Mammary epithelial cell (primary cell): ENCODE measurements around the gene DSCAM.

Source experiments
- EZH2 ChIP-seq: IDR thresholded peaks from 2 replicates; pipeline ENCODE4 v1.6.1; 2012; ENCODE audit warnings: low read length, inconsistent platforms, borderline replicate concordance
- TF ChIP-seq, protein P1 (sequence below), 2 donors: IDR thresholded peaks in 1 of 2; conservative IDR thresholded peaks in 1 of 2; 2 replicates each; pipeline ENCODE4 v1.5.1; 2011 to 2012; ENCODE audit warnings: inconsistent platforms in 2 of 2, low read length in 2 of 2, mild to moderate bottlenecking in 2 of 2, control low read depth in 1 of 2, low read depth in 1 of 2; ENCODE audit not compliant: insufficient read depth in 1 of 2; ENCODE audit errors: extremely low read depth in 1 of 2

DNA sequence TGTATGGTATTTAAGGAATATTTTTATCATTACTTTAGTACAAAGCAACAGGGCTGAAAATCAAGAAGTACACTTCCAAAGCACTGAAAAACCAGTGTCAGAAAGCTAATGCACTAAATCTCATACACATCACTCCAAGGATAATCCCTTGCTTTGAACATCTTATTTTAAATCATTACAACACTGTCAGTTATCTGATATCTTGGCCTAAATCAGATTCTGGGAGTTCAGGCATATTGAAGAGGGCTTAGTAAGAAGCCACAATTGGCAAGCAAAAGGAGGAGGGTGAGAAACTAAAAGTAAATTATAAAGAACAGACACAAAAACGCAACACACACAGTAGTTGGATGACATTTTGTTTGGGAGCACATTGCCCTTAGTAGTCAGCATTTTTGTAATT, 531.3 kb downstream of the DSCAM start:
- TF ChIP-seq, protein P1, sequence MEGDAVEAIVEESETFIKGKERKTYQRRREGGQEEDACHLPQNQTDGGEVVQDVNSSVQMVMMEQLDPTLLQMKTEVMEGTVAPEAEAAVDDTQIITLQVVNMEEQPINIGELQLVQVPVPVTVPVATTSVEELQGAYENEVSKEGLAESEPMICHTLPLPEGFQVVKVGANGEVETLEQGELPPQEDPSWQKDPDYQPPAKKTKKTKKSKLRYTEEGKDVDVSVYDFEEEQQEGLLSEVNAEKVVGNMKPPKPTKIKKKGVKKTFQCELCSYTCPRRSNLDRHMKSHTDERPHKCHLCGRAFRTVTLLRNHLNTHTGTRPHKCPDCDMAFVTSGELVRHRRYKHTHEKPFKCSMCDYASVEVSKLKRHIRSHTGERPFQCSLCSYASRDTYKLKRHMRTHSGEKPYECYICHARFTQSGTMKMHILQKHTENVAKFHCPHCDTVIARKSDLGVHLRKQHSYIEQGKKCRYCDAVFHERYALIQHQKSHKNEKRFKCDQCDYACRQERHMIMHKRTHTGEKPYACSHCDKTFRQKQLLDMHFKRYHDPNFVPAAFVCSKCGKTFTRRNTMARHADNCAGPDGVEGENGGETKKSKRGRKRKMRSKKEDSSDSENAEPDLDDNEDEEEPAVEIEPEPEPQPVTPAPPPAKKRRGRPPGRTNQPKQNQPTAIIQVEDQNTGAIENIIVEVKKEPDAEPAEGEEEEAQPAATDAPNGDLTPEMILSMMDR (conservative IDR thresholded peaks at IDR 0.05 in 1 of 2, IDR thresholded peaks at IDR 0.05 in 1 of 2; ENCODE audit: extremely low read depth in 1 of 2, insufficient read depth in 1 of 2, low read depth in 1 of 2, low read length in 2 of 2): no peak
- TF ChIP-seq EZH2: no peak
